HG02763 (cell line): ENCODE data around the gene ALK.

ENCODE experiments used
- ATAC-seq: cut with Tn5 transposase; IDR thresholded peaks from one replicate; pipeline ENCODE4 v1.9.1; 2021; ENCODE audit warnings: mild to moderate bottlenecking, moderate library complexity; ENCODE audit not compliant: unreplicated experiment

ALK gene

GRCh38 chr2:29509397-29509796 lies 412.0 kb downstream of the ALK start:
- no peak for ATAC-seq

- ATAC-seq, result no peak
Observed at GRCh38 chr2:29504746-29505145, 416.6 kb downstream of the ALK start.

- ATAC-seq, result no peak
Observed at GRCh38 chr2:29502460-29502911, 418.9 kb downstream of the ALK start.

GRCh38 chr2:29497375-29497774 lies 424.0 kb downstream of the ALK start:
- no peak for ATAC-seq

- no peak for ATAC-seq
Observed at GRCh38 chr2:29496198-29496597, 425.2 kb downstream of the ALK start.

GRCh38 chr2:29495536-29496060 lies 425.8 kb downstream of the ALK start:
- no peak for ATAC-seq

- no peak for ATAC-seq
Observed at GRCh38 chr2:29495068-29495467, 426.3 kb downstream of the ALK start.

GRCh38 chr2:29492701-29493100 lies 428.7 kb downstream of the ALK start:
- ATAC-seq, result no peak

GRCh38 chr2:29490045-29490444 lies 431.3 kb downstream of the ALK start:
- ATAC-seq, result no peak

GRCh38 chr2:29489568-29489967 lies 431.8 kb downstream of the ALK start:
- ATAC-seq, result no peak

- no peak for ATAC-seq
Observed at GRCh38 chr2:29487967-29488555, 433.3 kb downstream of the ALK start.

GRCh38 chr2:29485631-29486030 lies 435.8 kb downstream of the ALK start:
- no peak for ATAC-seq

- ATAC-seq, result no peak
Observed at GRCh38 chr2:29485117-29485516, 436.3 kb downstream of the ALK start.

- no peak for ATAC-seq
Observed at GRCh38 chr2:29482867-29483266, 438.5 kb downstream of the ALK start.

GRCh38 chr2:29482348-29482747 lies 439.0 kb downstream of the ALK start:
- no peak for ATAC-seq

GRCh38 chr2:29481313-29481712 lies 440.1 kb downstream of the ALK start:
- no peak for ATAC-seq

- ATAC-seq, result no peak
Observed at GRCh38 chr2:29480426-29480825, 441.0 kb downstream of the ALK start.

- no peak for ATAC-seq
Observed at GRCh38 chr2:29479401-29479800, 442.0 kb downstream of the ALK start.

GRCh38 chr2:29478641-29479040 lies 442.7 kb downstream of the ALK start:
- ATAC-seq, result no peak

- ATAC-seq, result no peak
Observed at GRCh38 chr2:29477186-29477585, 444.2 kb downstream of the ALK start.

GRCh38 chr2:29475499-29475898 lies 445.9 kb downstream of the ALK start:
- ATAC-seq, result no peak

- ATAC-seq, result no peak
Observed at GRCh38 chr2:29469961-29470360, 451.4 kb downstream of the ALK start.

- no peak for ATAC-seq
Observed at GRCh38 chr2:29469516-29469915, 451.9 kb downstream of the ALK start.
